OCI-LY3 (cell line): ENCODE measurements around the gene TSR3.

Source experiments
- CTCF ChIP-seq: fragments of 200-600, 300-600 bp; sonication (generic); IDR thresholded peaks from 2 replicates; pipeline ENCODE4 v1.5.1; 2014; ENCODE audit warnings: antibody characterized with exemption, low read length, low read depth
- EZH2phosphoT487 ChIP-seq: fragments of 200-600 bp; shearing (Covaris generic); IDR thresholded peaks from 2 replicates; pipeline ENCODE4 v1.6.1; 2018; ENCODE audit warnings: antibody characterized with exemption, mixed run types, low read depth

- TF ChIP-seq CTCF, result no peak
- no peak for TF ChIP-seq EZH2phosphoT487
Measured at GRCh38 chr16:1347286-1347855, 4.3 kb downstream of the TSR3 start.
